CD14-positive monocyte (primary cell): Measurements from ENCODE around the gene HTR1A. TPM values are rescaled to one million over a fixed set of nuclear protein-coding genes. Genes with fewer than 3 reads are reported as not detected.

Source experiments
- DNase-seq, 3 donors: peaks; one replicate each; pipeline ENCODE4 v3.0.0-alpha.2; 2011 to 2022
- H2AFZ ChIP-seq: 2 replicates; pipeline ENCODE4 v1.6.0; 2012; ENCODE audit warnings: mild to moderate bottlenecking, low read depth, low read length, inconsistent platforms; ENCODE audit not compliant: insufficient read depth, poor library complexity, severe bottlenecking
- H3K27ac ChIP-seq, 2 donors: 1 replicate in 1 of 2; 2 replicates in 1 of 2; pipeline ENCODE4 v1.5.1; 2012 to 2013; ENCODE audit warnings: low read length in 2 of 2, control low read depth in 1 of 2, inconsistent platforms in 1 of 2, low read depth in 1 of 2, mild to moderate bottlenecking in 1 of 2
- H3K27me3 ChIP-seq, 2 donors: one replicate each; pipeline versions ENCODE4 v1.6.0 to v1.6.1; 2011 to 2013; ENCODE audit warnings: low read length in 2 of 2; ENCODE audit not compliant: control insufficient read depth in 2 of 2, insufficient read depth in 2 of 2
- H3K36me3 ChIP-seq, 2 donors: replicated peaks in 1 of 2; 1 replicate in 1 of 2; 2 replicates in 1 of 2; pipeline versions ENCODE4 v1.5.1 to v1.6.1; 2012 to 2013; ENCODE audit warnings: low read length in 2 of 2, control low read depth in 1 of 2, inconsistent platforms in 1 of 2, mild to moderate bottlenecking in 1 of 2; ENCODE audit not compliant: insufficient read depth in 2 of 2, control insufficient read depth in 1 of 2
- H3K4me1 ChIP-seq, 2 donors: 1 replicate in 1 of 2; 2 replicates in 1 of 2; pipeline versions ENCODE4 v1.5.1 to v1.6.1; 2012 to 2013; ENCODE audit warnings: low read length in 2 of 2, control low read depth in 1 of 2, inconsistent platforms in 1 of 2, mild to moderate bottlenecking in 1 of 2, moderate library complexity in 1 of 2; ENCODE audit not compliant: insufficient read depth in 2 of 2, control insufficient read depth in 1 of 2
- H3K4me2 ChIP-seq: replicated peaks from 2 replicates; pipeline ENCODE3; 2012; ENCODE audit warnings: low read length, moderate library complexity, mild to moderate bottlenecking; ENCODE audit not compliant: poor library complexity, severe bottlenecking; ENCODE audit errors: extremely low read depth
- H3K4me3 ChIP-seq, 3 experiments: fragments of 200-600 bp in 1 of 3; sonication (generic) in 1 of 3; replicated peaks in 1 of 3; 1 replicate in 2 of 3; 2 replicates in 1 of 3; pipeline ENCODE4 v1.5.1; 2011 to 2013; ENCODE audit warnings: low read length in 3 of 3, mild to moderate bottlenecking in 3 of 3, control low read depth in 2 of 3, low read depth in 2 of 3, inconsistent platforms in 1 of 3, moderate library complexity in 1 of 3
- H3K79me2 ChIP-seq: 2 replicates; pipeline ENCODE4 v1.6.0; 2012; ENCODE audit warnings: mild to moderate bottlenecking, control low read depth, inconsistent platforms, low read length, moderate library complexity; ENCODE audit not compliant: insufficient read depth
- H3K9ac ChIP-seq: 2 replicates; pipeline ENCODE4 v1.6.0; 2017; ENCODE audit warnings: low read length, mild to moderate bottlenecking; ENCODE audit not compliant: insufficient read depth, poor library complexity, severe bottlenecking
- H3K9me3 ChIP-seq, 2 donors: replicated peaks in 1 of 2; 1 replicate in 1 of 2; 2 replicates in 1 of 2; pipeline versions ENCODE4 v1.5.1 to v1.6.1; 2012 to 2013; ENCODE audit warnings: low read length in 2 of 2, control low read depth in 1 of 2; ENCODE audit not compliant: control insufficient read depth in 1 of 2, insufficient read depth in 1 of 2
- H4K20me1 ChIP-seq: 2 replicates; pipeline ENCODE4 v1.6.0; 2012; ENCODE audit warnings: mild to moderate bottlenecking, low read length, control low read depth, moderate library complexity; ENCODE audit not compliant: insufficient read depth
- H3K27ac Mint-ChIP-seq, 7 donors: one replicate each; pipeline ENCODE4 v1.8.0; 2020; ENCODE audit warnings: mild to moderate bottlenecking in 7 of 7, mixed read lengths in 7 of 7, moderate library complexity in 6 of 7, inconsistent platforms in 2 of 7
- H3K27me3 Mint-ChIP-seq, 3 donors: one replicate each; pipeline ENCODE4 v1.8.0; 2021 to 2022; ENCODE audit warnings: low read depth in 3 of 3, mild to moderate bottlenecking in 3 of 3, mixed read lengths in 3 of 3, moderate library complexity in 3 of 3, inconsistent platforms in 1 of 3
- H3K36me3 Mint-ChIP-seq, 2 donors: one replicate each; pipeline ENCODE4 v1.8.0; 2020; ENCODE audit warnings: mixed read lengths in 2 of 2, inconsistent platforms in 1 of 2, mild to moderate bottlenecking in 1 of 2
- H3K4me1 Mint-ChIP-seq: one replicate; pipeline ENCODE4 v1.8.0; 2020; ENCODE audit warnings: mild to moderate bottlenecking, mixed read lengths
- H3K4me3 Mint-ChIP-seq, 2 donors: one replicate each; pipeline ENCODE4 v1.8.0; 2020; ENCODE audit warnings: mild to moderate bottlenecking in 2 of 2, mixed read lengths in 2 of 2, moderate library complexity in 1 of 2
- H3K9me3 Mint-ChIP-seq, 7 donors: one replicate each; pipeline ENCODE4 v1.8.0; 2020 to 2022; ENCODE audit warnings: mixed read lengths in 7 of 7, mild to moderate bottlenecking in 6 of 7, moderate library complexity in 6 of 7, inconsistent platforms in 2 of 7
- WGBS: methylation state at CpG from one replicate; pipeline ENCODE4 v1.1.5; 2013; ENCODE audit warnings: missing lambda C conversion rate; ENCODE audit not compliant: insufficient coverage; 5-methylcytosine and 5-hydroxymethylcytosine counted together
- intact Hi-C, 2 donors: fragments of 100-400 bp; cut with micrococcal nuclease; formaldehyde crosslinking; loops; one replicate each; pipeline versions ENCODE4 v1.15.0 to v1.15.1; 2023
- polyA plus RNA-seq, 3 donors: library from polyadenylated mRNA; depleted of rRNA in 1 of 3; unstranded in 2 of 3; stranded (reverse) in 1 of 3; fragments of 300-500 nt in 2 of 3; fragments of >200 nt in 1 of 3; fragmentation: Illumina TruSeq in 2 of 3; gene quantifications; 1 replicate in 2 of 3; 2 replicates in 1 of 3; pipeline ENCODE4 v1.2.3, GENCODE V29; 2012 to 2021
- TF ChIP-seq, protein P1 (sequence below): fragments of 200-600 bp; IDR thresholded peaks from one replicate; pipeline ENCODE4 v1.8.0; 2022; ENCODE audit warnings: antibody characterized with exemption, mild to moderate bottlenecking

Gene HTR1A
- polyA plus RNA-seq, 3 donors, result not detected

DNA sequence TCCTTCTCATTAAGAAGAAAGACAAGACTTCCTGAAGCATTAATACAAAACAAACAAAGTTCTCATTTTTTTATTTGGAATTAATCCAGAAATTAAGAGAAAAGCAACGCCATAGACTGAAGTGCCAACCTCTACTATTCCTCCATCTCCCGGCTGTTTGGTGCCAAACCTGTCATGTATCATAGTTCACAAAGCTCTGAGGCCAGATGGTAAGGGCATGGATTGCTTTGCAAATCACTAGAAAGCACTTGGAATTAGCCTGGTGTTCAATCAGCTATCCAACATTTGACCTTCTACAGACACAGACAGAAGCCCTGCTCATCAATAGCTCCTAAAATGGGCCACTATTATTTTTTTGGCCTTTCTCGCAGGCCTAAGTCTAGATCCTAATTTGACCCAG, 33.8 kb downstream of the HTR1A start:
- WGBS, result 90% methylated on average over 2 of the region's 3 CpGs
- intact Hi-C loops, result no loop called here
- no peaks in the 10 kb centered on the region for H3K27me3 Mint-ChIP-seq
- H3K36me3 Mint-ChIP-seq, result no peaks in the 10 kb centered on the region
- peaks cover 0 to 4% of the 10 kb centered on the region in 2 donors for H3K9me3 ChIP-seq
- H3K79me2 ChIP-seq, result no peaks in the 10 kb centered on the region
- H3K27ac ChIP-seq, result no peak overlapping the region
- no peak overlapping the region for H2AFZ ChIP-seq
- H3K4me1 ChIP-seq, result no peaks in the 10 kb centered on the region
- no peaks in the 10 kb centered on the region for H4K20me1 ChIP-seq
- no peak overlapping the region for H3K4me3 Mint-ChIP-seq
- H3K9me3 Mint-ChIP-seq, result peaks cover 0 to 8% (median 3%) of the 10 kb centered on the region in 7 donors
- H3K27ac Mint-ChIP-seq, result no peak overlapping the region
- no peak overlapping the region for H3K9ac ChIP-seq
- H3K4me1 Mint-ChIP-seq, result no peaks in the 10 kb centered on the region
- no peaks in the 10 kb centered on the region for H3K27me3 ChIP-seq
- TF ChIP-seq, protein P1, sequence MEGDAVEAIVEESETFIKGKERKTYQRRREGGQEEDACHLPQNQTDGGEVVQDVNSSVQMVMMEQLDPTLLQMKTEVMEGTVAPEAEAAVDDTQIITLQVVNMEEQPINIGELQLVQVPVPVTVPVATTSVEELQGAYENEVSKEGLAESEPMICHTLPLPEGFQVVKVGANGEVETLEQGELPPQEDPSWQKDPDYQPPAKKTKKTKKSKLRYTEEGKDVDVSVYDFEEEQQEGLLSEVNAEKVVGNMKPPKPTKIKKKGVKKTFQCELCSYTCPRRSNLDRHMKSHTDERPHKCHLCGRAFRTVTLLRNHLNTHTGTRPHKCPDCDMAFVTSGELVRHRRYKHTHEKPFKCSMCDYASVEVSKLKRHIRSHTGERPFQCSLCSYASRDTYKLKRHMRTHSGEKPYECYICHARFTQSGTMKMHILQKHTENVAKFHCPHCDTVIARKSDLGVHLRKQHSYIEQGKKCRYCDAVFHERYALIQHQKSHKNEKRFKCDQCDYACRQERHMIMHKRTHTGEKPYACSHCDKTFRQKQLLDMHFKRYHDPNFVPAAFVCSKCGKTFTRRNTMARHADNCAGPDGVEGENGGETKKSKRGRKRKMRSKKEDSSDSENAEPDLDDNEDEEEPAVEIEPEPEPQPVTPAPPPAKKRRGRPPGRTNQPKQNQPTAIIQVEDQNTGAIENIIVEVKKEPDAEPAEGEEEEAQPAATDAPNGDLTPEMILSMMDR, result no peak
- H3K4me3 ChIP-seq, result no peak overlapping the region
- no peak overlapping the region for H3K4me2 ChIP-seq
- H3K36me3 ChIP-seq, result no peaks in the 10 kb centered on the region
- no peak for DNase-seq

DNA sequence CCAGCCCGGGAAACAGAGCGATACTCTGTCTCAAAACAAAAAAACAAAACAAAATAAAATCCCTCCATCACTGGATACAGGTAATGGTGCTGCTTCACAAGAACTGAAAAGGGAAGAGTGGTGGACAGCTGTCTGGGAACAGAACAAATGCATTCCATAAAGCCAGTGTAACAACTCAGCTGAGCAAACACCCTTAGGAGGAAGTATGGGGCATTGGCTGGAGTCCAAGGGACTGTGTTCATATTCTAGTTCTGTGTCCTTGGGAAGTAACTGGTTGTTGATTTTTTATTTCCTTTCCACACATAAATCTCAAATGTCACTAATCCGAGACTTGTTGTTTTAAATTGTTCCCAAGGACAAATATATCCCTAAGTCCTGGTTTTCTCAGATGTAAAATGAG, 38.3 kb downstream of the HTR1A start:
- H3K9ac ChIP-seq, result no peak overlapping the region
- H3K79me2 ChIP-seq, result no peaks in the 10 kb centered on the region
- H3K4me1 ChIP-seq, result no peaks in the 10 kb centered on the region
- no peaks in the 10 kb centered on the region for H3K27me3 ChIP-seq
- peaks cover 0 to 8% of the 10 kb centered on the region in 2 donors for H3K9me3 ChIP-seq
- TF ChIP-seq, protein P1, result no peak
- no peak for DNase-seq
- intact Hi-C loops, result no loop called here
- Mint-ChIP-seq H3K9me3 (peaks cover 0 to 5% (median 2%) of the 10 kb centered on the region in 7 donors), H3K27ac (no peak overlapping the region), H3K36me3 (no peaks in the 10 kb centered on the region), H3K4me1 (no peaks in the 10 kb centered on the region), H3K4me3 (no peak overlapping the region), H3K27me3 (no peaks in the 10 kb centered on the region)
- no peak overlapping the region for H3K4me2 ChIP-seq
- H3K27ac ChIP-seq, result no peak overlapping the region
- no peak overlapping the region for H2AFZ ChIP-seq
- H3K4me3 ChIP-seq, result no peak overlapping the region
- WGBS, result no CpG with 5 or more reads among the region's 3 CpGs
- no peaks in the 10 kb centered on the region for H4K20me1 ChIP-seq
- no peaks in the 10 kb centered on the region for H3K36me3 ChIP-seq
